Breast epithelium (tissue), 4 donors: ENCODE measurements around the gene CRYZ. TPM values are rescaled to one million over a fixed set of nuclear protein-coding genes. Genes with fewer than 3 reads are reported as not detected.

Experiments used
- DNase-seq, 2 donors: peaks; one replicate each; pipeline ENCODE4 v3.0.0-alpha.2; 2019; ENCODE audit warnings: low spot score in 2 of 2
- H3K27ac ChIP-seq, 2 donors: fragments of 200-600 bp; sonication (generic) in 1 of 2; one replicate each; pipeline ENCODE4 v1.5.1; 2016 to 2019; ENCODE audit warnings: mild to moderate bottlenecking in 1 of 2
- H3K27me3 ChIP-seq, 2 donors: fragments of 200-600 bp; sonication (generic) in 1 of 2; one replicate each; pipeline versions ENCODE4 v1.5.1 to v1.6.0; 2017 to 2019; ENCODE audit warnings: control low read depth in 1 of 2, mild to moderate bottlenecking in 1 of 2
- H3K36me3 ChIP-seq: fragments of 200-600 bp; one replicate; pipeline ENCODE4 v1.5.1; 2019
- H3K4me1 ChIP-seq, 2 donors: fragments of 200-600 bp; sonication (generic); one replicate each; pipeline ENCODE4 v1.5.1; 2016 to 2019; ENCODE audit warnings: control low read depth in 1 of 2
- H3K4me3 ChIP-seq, 3 donors: fragments of 200-600 bp; sonication (generic); 1 replicate in 2 of 3; 2 replicates in 1 of 3; pipeline ENCODE4 v1.5.1; 2016 to 2019; ENCODE audit warnings: mild to moderate bottlenecking in 3 of 3, moderate library complexity in 2 of 3
- H3K9me3 ChIP-seq, 2 donors: fragments of 200-600 bp; sonication (generic) in 1 of 2; one replicate each; pipeline ENCODE4 v1.5.1; 2016 to 2019; ENCODE audit warnings: control low read depth in 1 of 2
- CTCF ChIP-seq, 3 donors: fragments of 450-650 bp; IDR thresholded peaks; one replicate each; pipeline ENCODE4 v1.5.1; 2016 to 2017; ENCODE audit warnings: antibody characterized with exemption in 3 of 3, mild to moderate bottlenecking in 3 of 3, moderate library complexity in 3 of 3
- POLR2A ChIP-seq: fragments of 450-650 bp; IDR thresholded peaks from one replicate; pipeline ENCODE4 v1.6.1; 2016; ENCODE audit warnings: antibody characterized with exemption, mild to moderate bottlenecking, moderate library complexity
- POLR2AphosphoS5 ChIP-seq, 3 donors: sonication (generic); formaldehyde crosslinking; IDR thresholded peaks; one replicate each; pipeline ENCODE4 v1.6.1; 2017; ENCODE audit warnings: antibody characterized with exemption in 3 of 3
- intact Hi-C: fragments of 100-400 bp; cut with DNase I; formaldehyde crosslinking; loops from one replicate; pipeline ENCODE4 v1.15.1; 2023; ENCODE audit warnings: low total_unique reads
- total RNA-seq, 3 donors: library from RNA; depleted of rRNA; stranded (reverse); fragments of >200 nt; gene quantifications; one replicate each; pipeline ENCODE4 v1.1.0, GENCODE V29; 2016

CRYZ gene
- total RNA-seq, 3 donors from 2014 or later = 17.8 to 40.1 (median 38.0) TPM

GRCh38 chr1:74699331-74699730 lies 33.5 kb downstream of the CRYZ start:
- Histone ChIP-seq H3K36me3 (no peaks in the 10 kb centered on the region), H3K9me3 (no peaks in the 10 kb centered on the region), H3K4me3 (no peak overlapping the region), H3K27ac (no peak overlapping the region), H3K27me3 (no peaks in the 10 kb centered on the region), H3K4me1 (no peaks in the 10 kb centered on the region)
- intact Hi-C loops = no loop called here
- DNase-seq = no peak
- TF ChIP-seq POLR2AphosphoS5 (IDR thresholded peaks at IDR 0.05) (no peak), CTCF (IDR thresholded peaks at IDR 0.05) (no peak), POLR2A (no peak)

DNA sequence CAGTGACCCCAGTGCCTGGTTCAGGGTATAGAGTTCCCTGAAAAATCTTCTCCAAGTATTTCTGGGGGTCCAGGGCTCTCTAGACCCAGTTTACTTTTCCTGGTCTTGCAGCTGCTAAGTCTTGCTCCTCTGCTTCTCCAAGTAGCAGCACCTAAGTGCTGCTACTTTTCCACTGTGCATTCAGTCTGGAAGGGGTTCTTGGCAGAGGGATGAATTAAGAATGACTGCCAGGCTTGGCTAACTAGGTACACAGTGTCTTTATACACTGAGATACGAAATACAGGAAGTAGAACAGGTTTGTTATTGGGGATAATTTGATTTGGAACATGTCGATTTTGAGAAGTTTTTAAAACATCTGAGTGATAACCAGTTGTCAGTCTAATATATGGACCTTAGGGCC lies 35.0 kb downstream of the CRYZ start:
- Histone ChIP-seq H3K27me3 (no peaks in the 10 kb centered on the region), H3K27ac (no peak overlapping the region), H3K9me3 (no peaks in the 10 kb centered on the region), H3K36me3 (no peaks in the 10 kb centered on the region), H3K4me1 (no peaks in the 10 kb centered on the region), H3K4me3 (no peak overlapping the region)
- no peak for DNase-seq
- intact Hi-C loops = no loop called here
- TF ChIP-seq CTCF (IDR thresholded peaks at IDR 0.05) (no peak), POLR2AphosphoS5 (IDR thresholded peaks at IDR 0.05) (no peak), POLR2A (no peak)

GRCh38 chr1:74693473-74693872 lies 39.4 kb downstream of the CRYZ start:
- no peak overlapping the region for H3K4me3 ChIP-seq
- no peak for DNase-seq
- TF ChIP-seq POLR2AphosphoS5 (IDR thresholded peaks at IDR 0.05) = no peak
- no peak for TF ChIP-seq POLR2A
- no peak for TF ChIP-seq CTCF (IDR thresholded peaks at IDR 0.05)
- no peaks in the 10 kb centered on the region for H3K9me3 ChIP-seq
- H3K27me3 ChIP-seq = no peaks in the 10 kb centered on the region
- no peaks in the 10 kb centered on the region for H3K4me1 ChIP-seq
- intact Hi-C loops = no loop called here
- H3K36me3 ChIP-seq = no peaks in the 10 kb centered on the region
- H3K27ac ChIP-seq = no peak overlapping the region

- Histone ChIP-seq H3K4me3 (no peak overlapping the region), H3K4me1 (no peaks in the 10 kb centered on the region), H3K27me3 (no peaks in the 10 kb centered on the region), H3K36me3 (no peaks in the 10 kb centered on the region), H3K9me3 (no peaks in the 10 kb centered on the region), H3K27ac (no peak overlapping the region)
- intact Hi-C loops = no loop called here
- no peak for TF ChIP-seq POLR2A
- no peak for TF ChIP-seq POLR2AphosphoS5 (IDR thresholded peaks at IDR 0.05)
- no peak for TF ChIP-seq CTCF (IDR thresholded peaks at IDR 0.05)
- DNase-seq = no peak
Observed at GRCh38 chr1:74690909-74691308, 41.9 kb downstream of the CRYZ start.

DNA sequence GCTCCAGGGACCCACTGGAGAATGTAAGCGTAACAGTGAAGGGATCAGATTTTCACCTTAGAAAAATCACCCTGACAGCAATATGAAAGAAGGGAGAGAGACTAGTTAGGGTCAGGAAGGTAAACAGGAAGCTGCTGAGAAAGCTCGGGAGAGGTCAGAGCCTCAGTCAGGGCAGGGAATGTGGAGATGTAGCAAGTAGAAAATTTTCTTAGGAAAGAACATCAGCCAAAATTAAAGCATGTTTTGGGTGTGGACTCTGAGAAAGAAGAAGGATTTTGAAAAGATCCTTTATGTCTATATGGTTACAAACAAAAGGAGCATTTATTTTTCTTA lies 42.5 kb downstream of the CRYZ start:
- intact Hi-C loops = no loop called here
- no peak overlapping the region for H3K27ac ChIP-seq
- H3K4me3 ChIP-seq = no peak overlapping the region
- H3K9me3 ChIP-seq = no peaks in the 10 kb centered on the region
- no peaks in the 10 kb centered on the region for H3K4me1 ChIP-seq
- H3K36me3 ChIP-seq = no peaks in the 10 kb centered on the region
- DNase-seq = no peak
- H3K27me3 ChIP-seq = no peaks in the 10 kb centered on the region
- no peak for TF ChIP-seq POLR2AphosphoS5 (IDR thresholded peaks at IDR 0.05)
- no peak for TF ChIP-seq CTCF (IDR thresholded peaks at IDR 0.05)
- TF ChIP-seq POLR2A = no peak
